HG03025 (cell line): ENCODE results near the gene DGKH.
"Not testable (repeated sequence)": the region's sequence is repeated elsewhere in the genome, so short reads cannot be mapped to it uniquely, and the experiment has no call there.

Source experiments
- ATAC-seq: cut with Tn5 transposase; IDR thresholded peaks from one replicate; pipeline ENCODE4 v1.9.1; 2021; ENCODE audit warnings: mild to moderate bottlenecking, moderate library complexity; ENCODE audit not compliant: unreplicated experiment, low FRiP score

The DGKH gene

GRCh38 chr13:42110410-42111155 is 62.1 kb downstream of the DGKH start:
- no peak for ATAC-seq

GRCh38 chr13:42112864-42113263 is 64.4 kb downstream of the DGKH start:
- ATAC-seq: no peak

- ATAC-seq: no peak
These were observed 65.0 kb downstream of the DGKH start for GRCh38 chr13:42113478-42113877.

GRCh38 chr13:42114278-42114677 is 65.8 kb downstream of the DGKH start:
- ATAC-seq: no peak

GRCh38 chr13:42114912-42115311 is 66.5 kb downstream of the DGKH start:
- no peak for ATAC-seq

GRCh38 chr13:42116225-42116624 is 67.8 kb downstream of the DGKH start:
- no peak for ATAC-seq

- ATAC-seq: no peak
These were observed 70.6 kb downstream of the DGKH start for GRCh38 chr13:42119041-42119440.

- no peak for ATAC-seq
These were observed 71.4 kb downstream of the DGKH start for GRCh38 chr13:42119875-42120274.

- ATAC-seq: no peak
These were observed 75.2 kb downstream of the DGKH start for GRCh38 chr13:42123600-42123999.

GRCh38 chr13:42125046-42125445 is 76.6 kb downstream of the DGKH start:
- ATAC-seq: no peak

GRCh38 chr13:42127047-42127446 is 78.6 kb downstream of the DGKH start:
- no peak for ATAC-seq

- no peak for ATAC-seq
These were observed 80.6 kb downstream of the DGKH start for GRCh38 chr13:42129033-42129432.

GRCh38 chr13:42136518-42136917 is 88.1 kb downstream of the DGKH start:
- ATAC-seq: no peak

- no peak for ATAC-seq
These were observed 89.5 kb downstream of the DGKH start for GRCh38 chr13:42137856-42138537.

- no peak for ATAC-seq
These were observed 92.0 kb downstream of the DGKH start for GRCh38 chr13:42140494-42140893.

GRCh38 chr13:42141052-42141451 is 92.6 kb downstream of the DGKH start:
- not testable (repeated sequence) for ATAC-seq

GRCh38 chr13:42146359-42146758 is 97.9 kb downstream of the DGKH start:
- ATAC-seq: no peak

GRCh38 chr13:42148538-42148937 is 100.1 kb downstream of the DGKH start:
- ATAC-seq: no peak

- ATAC-seq: no peak
These were observed 100.7 kb downstream of the DGKH start for GRCh38 chr13:42149136-42149535.

GRCh38 chr13:42151781-42152180 is 103.3 kb downstream of the DGKH start:
- ATAC-seq: no peak

- no peak for ATAC-seq
These were observed 104.0 kb downstream of the DGKH start for GRCh38 chr13:42152495-42152894.
